Suppressor macrophage treated with lipopolysaccharide for 4 hours (primary cell): ENCODE results near the gene SLC35G4.
"Not testable (repeated sequence)": the region's sequence is repeated elsewhere in the genome, so short reads cannot be mapped to it uniquely, and the experiment has no call there.

Experiments
- DNase-seq: peaks from one replicate; pipeline ENCODE4 v3.0.0-alpha.2; 2020

The SLC35G4 gene

GRCh38 chr18:11609488-11609887 is at the start of gene SLC35G4:
SLC35G4 (plus strand) TSS chr18:11609596; CDS start chr18:11609596, 0 bp downstream.
- not testable (repeated sequence) for DNase-seq

DNA sequence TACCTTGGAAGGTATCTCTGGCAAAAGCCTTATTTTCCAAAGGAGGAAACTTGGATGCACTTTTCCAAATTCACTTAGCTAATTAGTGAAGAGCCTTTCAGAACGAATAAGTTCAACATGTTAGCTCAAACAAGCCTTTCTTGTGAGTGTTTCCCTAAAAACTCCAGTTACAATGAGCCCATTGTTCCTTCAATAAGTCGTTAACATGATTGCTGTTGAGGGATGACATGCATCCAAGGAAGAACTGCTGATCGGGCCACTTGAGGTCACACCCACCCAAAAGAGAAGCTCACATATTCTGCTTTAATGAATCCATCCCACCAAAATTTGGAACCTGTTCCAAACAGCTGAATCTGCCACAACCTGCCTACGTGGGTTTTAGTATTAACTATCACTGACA is 48.1 kb upstream of the SLC35G4 start:
- no peak for DNase-seq

GRCh38 chr18:11565716-11566115 is 43.7 kb upstream of the SLC35G4 start:
- no peak for DNase-seq

DNA sequence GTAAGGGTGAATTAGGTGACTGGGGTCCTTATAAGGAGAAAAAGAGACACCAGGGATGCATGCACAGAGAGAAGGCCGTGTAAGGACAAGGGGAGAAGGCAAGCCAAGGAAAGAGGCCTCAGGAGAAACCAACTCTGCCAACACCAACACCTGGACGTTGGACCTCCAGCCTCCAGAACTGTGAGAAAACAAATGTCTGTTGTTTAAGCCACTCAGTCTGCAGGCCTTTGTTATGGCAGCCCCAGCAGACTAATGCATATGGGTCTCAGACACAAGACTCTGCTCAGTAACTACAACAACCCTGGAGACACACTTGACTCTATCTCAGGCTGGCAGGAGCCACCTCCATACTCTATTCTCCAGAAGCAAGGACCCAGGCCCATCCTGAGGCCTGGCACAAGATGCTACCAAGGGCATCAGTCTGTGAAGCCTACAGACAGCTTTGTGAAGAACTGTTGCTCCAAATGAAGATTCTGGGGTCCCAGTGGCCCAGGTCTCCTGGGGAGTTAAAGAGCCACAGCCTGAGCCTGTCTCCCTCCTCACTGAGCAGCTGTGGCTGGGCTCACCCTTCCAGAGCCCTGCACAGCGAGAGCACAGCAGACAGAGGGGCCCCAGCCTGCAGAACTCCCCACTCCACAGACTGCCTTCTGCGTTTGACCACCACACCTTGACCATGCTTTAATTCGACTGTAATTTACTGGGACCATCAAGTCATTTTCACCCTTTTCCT is 43.0 kb upstream of the SLC35G4 start:
- DNase-seq: no peak

GRCh38 chr18:11567396-11567795 is 42.0 kb upstream of the SLC35G4 start:
- DNase-seq: no peak

DNA sequence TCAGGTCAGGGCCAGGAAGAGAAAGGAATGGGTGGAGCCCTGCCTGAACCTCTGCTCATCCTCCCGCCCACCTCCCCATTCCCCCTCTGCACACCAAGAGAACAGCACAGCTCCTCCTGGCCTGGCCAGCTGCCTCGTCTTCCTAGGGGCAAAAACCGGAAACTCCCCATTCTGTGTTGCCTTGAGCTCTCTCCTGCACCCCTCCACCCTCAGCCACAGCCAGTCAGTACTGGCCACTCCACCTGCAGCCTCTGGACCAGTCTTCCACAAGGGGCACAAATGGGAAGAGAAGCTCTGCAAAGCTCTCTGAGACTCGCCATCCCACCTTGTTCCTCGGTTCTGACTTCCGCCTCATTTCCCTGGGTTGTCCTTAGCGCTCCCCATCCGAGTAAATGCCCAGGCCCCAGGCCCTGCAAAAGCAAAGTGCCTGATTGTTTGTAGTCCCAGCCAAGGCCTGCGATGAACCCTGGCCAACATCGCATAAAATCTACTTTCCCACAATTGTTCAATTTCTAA is 39.3 kb upstream of the SLC35G4 start:
- no peak for DNase-seq

DNA sequence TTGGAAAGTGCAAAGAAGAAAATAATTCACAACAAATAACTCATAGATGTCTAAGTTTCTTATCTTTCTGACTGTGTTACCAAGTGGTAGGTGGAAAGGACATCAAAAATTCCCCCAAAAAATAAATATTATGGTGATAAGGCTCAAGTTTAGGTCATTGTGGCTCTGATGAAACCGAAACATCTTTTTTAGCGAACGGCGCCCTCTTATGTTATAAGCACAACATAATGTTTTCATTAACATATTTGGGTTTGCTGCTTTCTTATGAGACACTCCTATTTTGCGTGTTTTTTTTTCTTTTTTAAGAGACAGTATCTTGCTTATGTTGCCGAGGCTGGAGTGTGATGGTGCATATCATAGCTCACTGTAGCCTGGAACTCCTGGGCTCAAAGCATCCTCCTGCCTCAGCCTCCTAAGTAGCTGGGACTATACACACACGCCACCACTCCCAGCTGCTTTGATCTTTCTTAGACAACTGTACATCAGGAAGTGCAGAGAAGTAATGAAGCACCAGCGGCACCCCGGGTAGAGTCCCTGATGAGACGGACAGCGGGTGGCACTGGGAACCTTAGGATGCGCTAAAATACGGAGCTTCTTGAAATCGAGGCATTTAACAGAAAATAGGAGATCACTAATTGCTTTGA is 38.5 kb upstream of the SLC35G4 start:
- DNase-seq: peak; percentile 6

GRCh38 chr18:11572201-11572600 is 37.2 kb upstream of the SLC35G4 start:
- no peak for DNase-seq

GRCh38 chr18:11574545-11574944 is 34.9 kb upstream of the SLC35G4 start:
- no peak for DNase-seq

DNA sequence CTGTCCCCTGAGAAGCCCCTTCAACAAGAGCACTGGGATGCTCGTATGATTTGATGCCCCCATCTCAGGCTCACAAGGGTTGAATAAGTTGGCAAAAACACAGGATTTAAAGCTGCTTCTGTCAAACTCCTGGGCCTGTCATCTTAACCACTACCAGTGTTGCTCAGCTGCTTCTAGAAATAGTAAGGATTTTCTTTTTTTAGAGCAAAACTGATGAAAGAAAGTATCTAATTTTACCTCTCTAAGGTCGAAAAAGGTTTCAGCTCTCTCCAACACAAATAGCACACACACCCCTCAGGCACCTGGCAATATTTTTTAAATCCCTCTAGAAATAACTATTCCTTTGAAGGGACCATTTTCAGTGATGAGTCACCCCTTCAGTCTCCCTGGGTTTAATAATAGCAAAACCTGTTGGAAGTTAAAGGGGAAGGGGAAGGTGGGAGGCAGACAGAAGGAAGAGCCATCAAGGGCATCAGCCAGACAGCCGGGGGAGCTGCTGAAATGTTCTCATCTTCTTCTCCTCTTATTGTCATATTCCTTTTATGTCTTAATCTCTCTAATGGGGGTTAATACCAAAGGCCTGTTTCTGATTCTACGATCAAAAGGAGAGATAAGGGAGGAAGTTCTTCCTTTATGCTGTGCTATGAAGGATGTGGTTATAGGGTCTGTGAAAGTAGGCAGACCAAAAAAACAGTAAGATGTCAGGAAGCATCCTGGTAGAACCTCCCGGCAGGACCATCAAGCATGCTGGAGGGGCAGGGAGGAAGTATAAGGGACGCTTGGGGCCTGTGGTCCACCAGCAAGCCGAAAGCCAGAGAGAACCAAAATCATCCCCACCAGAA is 31.9 kb upstream of the SLC35G4 start:
- no peak for DNase-seq

DNA sequence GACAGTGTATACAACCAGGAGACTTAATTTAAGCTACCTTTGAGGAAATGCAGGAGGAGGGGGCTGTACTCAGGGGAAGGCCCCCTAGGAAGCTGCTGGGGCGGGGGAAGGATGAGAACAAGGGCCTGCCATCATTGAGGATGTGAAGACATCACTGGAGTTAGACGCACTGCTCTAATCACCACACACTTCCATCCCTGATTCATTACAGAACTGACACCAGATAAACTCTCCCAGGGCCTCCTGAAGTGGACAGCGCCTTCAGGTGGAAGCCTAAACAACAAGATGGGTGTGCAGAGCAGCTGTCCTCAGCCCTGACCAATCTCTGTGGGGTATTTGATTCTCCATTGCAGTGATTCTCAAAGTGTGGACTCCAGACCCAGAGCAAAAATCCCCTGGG is 30.6 kb upstream of the SLC35G4 start:
- no peak for DNase-seq

GRCh38 chr18:11579916-11580315 is 29.5 kb upstream of the SLC35G4 start:
- no peak for DNase-seq

GRCh38 chr18:11581286-11581685 is 28.1 kb upstream of the SLC35G4 start:
- no peak for DNase-seq

GRCh38 chr18:11585596-11585995 is 23.8 kb upstream of the SLC35G4 start:
- no peak for DNase-seq

DNA sequence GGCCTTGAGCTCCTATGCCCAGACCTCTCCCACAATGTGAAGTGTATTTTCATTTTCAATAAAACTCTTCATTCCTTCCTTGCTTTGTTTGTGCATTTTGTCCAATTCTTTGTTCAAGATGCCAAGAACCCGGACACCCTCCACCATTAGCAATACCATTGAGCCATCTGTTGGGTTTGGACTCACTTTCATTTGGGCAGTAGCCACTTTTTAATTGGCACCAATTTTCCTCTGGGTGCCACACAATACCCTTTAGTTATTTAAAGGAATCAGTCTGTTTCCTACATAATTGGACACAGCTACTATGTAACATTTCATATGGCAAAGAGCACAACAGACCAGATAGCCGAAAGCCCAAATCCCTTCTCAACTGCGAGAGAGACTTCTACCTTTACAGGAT is 22.5 kb upstream of the SLC35G4 start:
- DNase-seq: no peak

DNA sequence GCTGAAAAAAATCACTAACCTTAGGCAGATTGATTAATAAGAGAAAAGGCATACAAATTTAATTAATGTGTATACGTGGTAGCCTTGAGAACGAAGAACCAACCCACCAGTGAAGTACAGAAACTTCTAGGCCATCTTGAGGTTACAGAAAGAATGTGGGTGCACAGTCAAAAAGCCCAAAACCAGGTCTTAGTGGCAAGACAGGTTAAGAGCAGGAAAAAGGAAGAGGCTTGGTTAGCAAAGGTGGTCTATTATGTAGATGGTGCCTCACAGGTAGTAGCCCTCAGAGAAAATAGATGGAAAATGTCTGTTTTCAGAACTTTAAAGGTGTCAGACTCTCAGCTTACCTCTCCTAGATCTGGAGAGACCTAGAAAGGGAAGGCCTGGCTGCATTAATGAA is 22.0 kb upstream of the SLC35G4 start:
- no peak for DNase-seq

- DNase-seq: no peak
These were observed 21.6 kb upstream of the SLC35G4 start for GRCh38 chr18:11587846-11588245.

DNA sequence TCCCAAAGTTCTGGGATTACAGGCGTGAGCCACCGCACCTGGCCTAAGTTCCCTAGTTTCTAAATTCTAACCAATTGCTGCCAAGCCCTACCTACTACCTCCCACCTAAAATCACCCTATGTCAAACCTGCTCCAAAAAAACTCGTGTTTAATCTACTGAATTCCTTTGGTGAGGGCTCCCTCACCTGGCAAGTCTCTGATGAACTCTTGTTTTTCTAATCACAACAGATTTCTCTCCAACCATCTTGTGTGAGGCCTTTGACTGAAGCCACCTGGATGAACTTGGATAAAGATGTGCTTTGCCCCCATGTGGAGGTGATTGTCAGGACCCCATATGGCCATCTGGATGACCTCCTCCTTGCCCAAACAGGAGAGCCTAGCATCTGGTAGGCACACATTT is 17.4 kb upstream of the SLC35G4 start:
- no peak for DNase-seq

DNA sequence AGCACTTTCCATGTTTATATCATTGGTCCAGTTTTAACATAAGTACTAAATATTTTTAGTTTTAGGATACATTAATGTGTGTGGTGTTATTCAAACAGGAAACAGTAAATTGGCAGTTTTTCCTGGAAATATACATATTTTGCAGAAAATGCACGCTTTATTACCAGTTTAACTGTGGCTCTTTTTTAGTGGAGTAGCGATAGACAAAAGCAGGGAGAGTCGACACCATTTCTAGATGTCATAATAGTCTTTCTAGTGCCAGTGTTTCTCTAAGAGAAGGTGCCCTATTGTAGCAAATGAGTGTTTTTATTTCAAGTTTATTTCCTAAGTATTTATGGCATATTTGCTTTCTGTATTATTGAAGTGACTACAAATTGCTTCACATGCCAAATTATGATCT is 9.1 kb upstream of the SLC35G4 start:
- DNase-seq: no peak

- DNase-seq: no peak
These were observed 1.5 kb upstream of the SLC35G4 start for GRCh38 chr18:11607906-11608305.

GRCh38 chr18:11608618-11609017 is 778 bp upstream of the SLC35G4 start:
- not testable (repeated sequence) for DNase-seq

DNA sequence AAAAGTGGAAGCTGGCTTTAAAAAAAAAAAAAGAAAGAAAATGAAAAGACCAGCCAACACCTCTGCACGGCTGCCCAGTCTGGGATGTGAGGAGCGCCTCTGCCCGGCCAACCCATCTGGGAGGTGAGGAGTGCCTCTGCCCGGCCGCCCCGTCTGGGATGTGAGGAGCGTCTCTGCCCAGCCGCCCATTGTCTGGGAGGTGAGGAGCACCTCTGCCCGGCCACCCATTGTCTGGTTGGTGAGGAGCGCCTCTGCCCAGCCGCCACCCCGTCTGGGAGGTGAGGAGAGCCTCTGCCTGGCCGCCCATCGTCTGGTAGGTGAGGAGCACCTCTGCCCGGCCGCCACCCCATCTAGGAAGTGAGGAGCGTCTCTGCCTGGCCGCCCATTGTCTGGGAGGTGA is 3.7 kb downstream of the SLC35G4 start:
- DNase-seq: not testable (repeated sequence)

DNA sequence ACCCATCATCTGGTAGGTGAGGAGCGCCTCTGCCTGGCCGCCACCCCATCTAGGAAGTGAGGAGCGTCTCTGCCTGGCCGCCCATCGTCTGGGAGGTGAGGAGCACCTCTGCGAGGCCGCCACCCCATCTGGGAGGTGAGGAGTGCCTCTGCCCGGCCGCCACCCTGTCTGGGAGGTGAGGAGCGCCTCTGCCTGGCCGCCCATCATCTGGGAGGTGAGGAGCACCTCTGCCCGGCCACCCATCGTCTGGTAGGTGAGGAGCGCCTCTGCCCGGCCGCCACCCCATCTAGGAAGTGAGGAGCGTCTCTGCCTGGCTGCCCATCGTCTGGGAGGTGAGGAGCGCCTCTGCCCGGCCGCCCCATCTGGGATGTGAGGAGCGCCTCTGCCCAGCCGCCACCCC is 4.2 kb downstream of the SLC35G4 start:
- DNase-seq: not testable (repeated sequence)

DNA sequence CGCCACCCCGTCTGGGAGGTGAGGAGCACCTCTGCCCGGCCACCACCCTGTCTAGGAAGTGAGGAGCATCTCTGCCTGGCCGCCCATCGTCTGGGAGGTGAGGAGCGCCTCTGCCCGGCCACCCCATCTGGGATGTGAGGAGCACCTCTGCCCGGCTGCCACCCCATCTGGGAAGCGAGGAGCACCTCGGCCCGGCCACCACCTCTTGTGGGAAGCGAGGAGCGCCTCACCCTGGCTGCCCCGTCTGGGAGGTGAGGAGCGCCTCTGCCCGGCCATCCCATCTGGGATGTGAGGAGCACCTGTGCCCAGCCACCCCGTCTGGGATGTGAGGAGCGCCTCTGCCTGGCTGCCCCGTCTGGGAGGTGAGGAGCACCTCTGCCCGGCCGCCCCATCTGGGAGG is 4.6 kb downstream of the SLC35G4 start:
- not testable (repeated sequence) for DNase-seq
